HFF-Myc (cell line): Measurements from ENCODE around the gene KRT37.

Experiments used
- DNase-seq: peaks from one replicate; pipeline ENCODE4 v3.0.0-alpha.2; 2011; ENCODE audit warnings: low read depth; ENCODE audit errors: extremely low read depth
- H3K4me3 ChIP-seq: replicated peaks from 2 replicates; pipeline ENCODE4 v1.5.1; 2011; ENCODE audit warnings: low read depth, mild to moderate bottlenecking, control low read depth, low read length
- CTCF ChIP-seq: IDR thresholded peaks from 2 replicates; pipeline ENCODE4 v1.5.1; 2012; ENCODE audit warnings: mild to moderate bottlenecking, low read depth, low read length, control low read depth; ENCODE audit errors: missing control alignments

KRT37 gene

GRCh38 chr17:41413982-41414381, 10.4 kb downstream of the KRT37 start:
- H3K4me3 ChIP-seq, result no peak overlapping the region
- no peak for DNase-seq
- TF ChIP-seq CTCF, result no peak

- no peak for DNase-seq
- no peak overlapping the region for H3K4me3 ChIP-seq
- no peak for TF ChIP-seq CTCF
These were observed 10.9 kb downstream of the KRT37 start for GRCh38 chr17:41413353-41413957.

DNA sequence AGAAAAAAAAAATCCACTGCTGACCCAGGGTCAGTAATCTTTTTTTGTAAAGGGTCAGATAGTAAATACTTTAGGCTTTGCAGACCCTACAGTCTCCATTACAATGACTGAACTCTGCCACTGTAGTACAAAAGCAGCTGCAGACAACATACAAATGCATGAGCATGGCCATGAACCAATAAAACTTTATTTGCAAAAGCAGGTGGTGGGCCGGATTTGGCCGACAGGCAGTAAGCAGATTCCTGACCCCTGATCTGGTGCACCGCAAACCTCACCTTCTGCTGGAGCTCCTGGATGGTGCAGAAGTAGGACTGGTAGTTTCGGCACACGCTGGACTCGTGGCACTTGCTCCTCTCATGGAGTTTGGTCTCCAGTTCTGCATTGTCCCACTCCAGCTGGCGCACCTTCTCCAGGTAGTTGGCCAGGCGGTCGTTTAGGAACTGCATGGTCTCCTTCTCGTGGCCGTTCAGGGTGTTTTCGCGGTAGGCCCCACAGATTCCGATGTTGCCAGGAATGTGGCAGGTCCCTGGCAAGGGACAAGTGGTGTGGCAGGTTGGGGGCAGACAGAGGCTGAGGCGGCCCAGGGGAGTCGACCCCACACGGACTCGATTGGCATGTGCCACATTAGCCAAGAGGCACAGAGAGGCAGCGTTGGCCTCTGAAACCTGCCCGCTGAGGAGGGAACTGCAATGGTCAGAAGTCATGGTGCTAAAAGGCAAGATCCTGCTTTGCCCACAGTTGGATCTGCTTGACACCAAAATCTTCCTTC, 13.1 kb downstream of the KRT37 start:
- TF ChIP-seq CTCF, result no peak
- no peak for DNase-seq
- H3K4me3 ChIP-seq, result no peak overlapping the region

DNA sequence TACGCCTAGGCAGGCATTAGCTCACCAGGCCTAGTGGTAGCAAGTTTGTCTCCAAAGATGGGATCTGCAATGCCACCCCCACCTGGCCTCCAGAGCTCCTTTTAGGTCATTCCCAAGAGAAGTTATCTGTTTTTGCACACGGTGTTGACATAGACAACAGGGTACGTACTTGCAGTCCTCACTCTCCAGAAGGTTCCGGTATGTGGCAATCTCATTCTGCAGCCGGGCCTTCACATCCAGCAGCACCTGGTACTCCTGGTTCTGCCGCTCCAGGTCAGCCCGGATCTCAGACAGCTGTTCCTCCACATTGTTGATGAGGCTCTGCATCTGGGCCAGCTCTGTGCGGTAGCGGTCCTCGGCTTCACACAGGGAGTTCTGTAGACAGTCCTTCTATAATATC, 17.2 kb downstream of the KRT37 start:
- no peak overlapping the region for H3K4me3 ChIP-seq
- TF ChIP-seq CTCF, result no peak
- no peak for DNase-seq

- DNase-seq, result no peak
- H3K4me3 ChIP-seq, result no peak overlapping the region
- TF ChIP-seq CTCF, result no peak
These were observed 18.2 kb downstream of the KRT37 start for GRCh38 chr17:41406205-41406604.

GRCh38 chr17:41404024-41404671, 20.2 kb downstream of the KRT37 start:
- TF ChIP-seq CTCF, result no peak
- H3K4me3 ChIP-seq, result no peak overlapping the region
- peak; percentile 96 for DNase-seq
